ENCODE measurements around the gene MPRIP.

DNA sequence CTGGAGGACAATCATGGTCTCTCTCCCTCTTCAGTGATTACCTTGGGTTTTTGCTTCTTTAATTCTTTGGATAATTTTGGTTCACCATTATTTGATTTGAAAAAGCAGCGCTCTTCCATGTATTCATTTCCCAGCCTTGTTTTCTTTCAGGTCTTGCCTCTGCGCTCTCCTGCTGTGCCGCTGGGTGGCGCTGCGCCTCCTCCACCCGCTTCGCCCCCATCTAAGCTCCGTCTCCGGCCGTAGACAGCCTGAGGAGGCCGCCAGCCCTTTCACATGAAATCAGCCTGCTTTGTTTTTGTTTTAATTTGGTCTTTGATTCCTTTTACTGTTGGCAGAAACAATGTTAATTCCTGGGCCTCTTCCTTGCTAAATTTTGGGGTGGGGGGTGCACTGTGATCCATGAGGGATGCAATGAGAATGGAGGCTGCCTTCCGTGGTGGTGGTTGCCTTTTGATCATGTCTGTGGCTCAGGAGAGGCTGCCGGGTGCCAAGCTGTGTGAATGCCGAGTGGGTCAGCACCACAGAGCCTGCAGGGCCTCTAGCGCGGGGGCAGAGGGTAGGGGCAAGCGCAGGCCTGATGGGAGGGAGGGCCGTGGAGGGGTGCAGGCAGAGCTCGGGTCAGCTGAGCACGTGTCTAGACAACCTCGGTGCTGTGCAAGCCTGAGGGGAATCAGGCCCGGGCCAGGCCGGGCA is 99.7 kb downstream of the MPRIP start:
- TF ChIP-seq CTCF (IDR thresholded peaks at IDR 0.05) (peak; percentile 28 to 91), POLR2AphosphoS5 (IDR thresholded peaks at IDR 0.05) (no peak)
